Erythroblast (primary cell): ENCODE measurements around the gene PDCD7.
"Not testable (repeated sequence)": the region's sequence is repeated elsewhere in the genome, so short reads cannot be mapped to it uniquely, and the experiment has no call there.

Experiments used
- DNase-seq, 2 experiments: peaks; one replicate each; lab custom pipeline; 2025; lab: John Stamatoyannopoulos, UW
- GATA1 ChIP-seq: IDR thresholded peaks from 2 replicates; pipeline ENCODE4 v1.6.1; 2011; ENCODE audit warnings: low read depth, mild to moderate bottlenecking, control low read depth, low read length, moderate library complexity
- POLR2A ChIP-seq: IDR thresholded peaks from 2 replicates; pipeline ENCODE4 v1.6.1; 2011; ENCODE audit warnings: mild to moderate bottlenecking, low read length

The PDCD7 gene

GRCh38 chr15:65081270-65081669, 52.3 kb downstream of the PDCD7 start:
- no peak for DNase-seq
- no peak for TF ChIP-seq GATA1
- no peak for TF ChIP-seq POLR2A

GRCh38 chr15:65079580-65079979, 54.0 kb downstream of the PDCD7 start:
- TF ChIP-seq GATA1 = no peak
- no peak for DNase-seq

- DNase-seq = peak; percentile 55
Observed at GRCh38 chr15:65077981-65078352, 55.6 kb downstream of the PDCD7 start.

GRCh38 chr15:65077291-65077980, 56.2 kb downstream of the PDCD7 start:
- no peak for DNase-seq
- TF ChIP-seq GATA1 = no peak
- no peak for TF ChIP-seq POLR2A

More at GRCh38 chr15:65077981-65078352, 55.6 kb downstream of the PDCD7 start:
- TF ChIP-seq GATA1 = no peak
- TF ChIP-seq POLR2A = no peak

GRCh38 chr15:65076486-65077290, 56.9 kb downstream of the PDCD7 start, which contains the start of gene KBTBD13:
TSS of gene KBTBD13 (plus strand) at chr15:65076746. CDS start at chr15:65076816, 70 bp downstream.
- DNase-seq = no peak
- TF ChIP-seq POLR2A (no peak), GATA1 (no peak)

- DNase-seq = not testable (repeated sequence)
Observed at GRCh38 chr15:65075607-65076395, 57.8 kb downstream of the PDCD7 start.

GRCh38 chr15:65074946-65075345, 58.7 kb downstream of the PDCD7 start:
- not testable (repeated sequence) for DNase-seq

- no peak for TF ChIP-seq GATA1
- no peak for TF ChIP-seq POLR2A
- no peak for DNase-seq
Observed at GRCh38 chr15:65072617-65073016, 61.0 kb downstream of the PDCD7 start.

- no peak for TF ChIP-seq POLR2A
- TF ChIP-seq GATA1 = no peak
- DNase-seq = no peak
Observed at GRCh38 chr15:65072027-65072426, 61.6 kb downstream of the PDCD7 start.

- TF ChIP-seq GATA1 = no peak
- TF ChIP-seq POLR2A = no peak
- DNase-seq = no peak
Observed at GRCh38 chr15:65071381-65071811, 62.2 kb downstream of the PDCD7 start.

GRCh38 chr15:65069779-65070546, 63.6 kb downstream of the PDCD7 start:
- no peak for TF ChIP-seq POLR2A
- TF ChIP-seq GATA1 = no peak
- no peak for DNase-seq

- TF ChIP-seq GATA1 (no peak), POLR2A (no peak)
- no peak for DNase-seq
Observed at GRCh38 chr15:65069179-65069578, 64.4 kb downstream of the PDCD7 start.

GRCh38 chr15:65068403-65068788, 65.2 kb downstream of the PDCD7 start:
- no peak for TF ChIP-seq POLR2A
- no peak for DNase-seq
